Stimulated activated CD8-positive, alpha-beta memory T cell treated with anti-CD3 and anti-CD28 coated beads, Interleukin-4, amount 100 ng/mL, for 1 hour (primary cell): ENCODE results near the gene RPGR.

ENCODE experiments used
- DNase-seq, 2 donors: peaks; one replicate each; pipeline ENCODE4 v3.0.0-alpha.2; 2020; ENCODE audit warnings: low read depth in 2 of 2, low spot score in 1 of 2

Gene RPGR

DNA sequence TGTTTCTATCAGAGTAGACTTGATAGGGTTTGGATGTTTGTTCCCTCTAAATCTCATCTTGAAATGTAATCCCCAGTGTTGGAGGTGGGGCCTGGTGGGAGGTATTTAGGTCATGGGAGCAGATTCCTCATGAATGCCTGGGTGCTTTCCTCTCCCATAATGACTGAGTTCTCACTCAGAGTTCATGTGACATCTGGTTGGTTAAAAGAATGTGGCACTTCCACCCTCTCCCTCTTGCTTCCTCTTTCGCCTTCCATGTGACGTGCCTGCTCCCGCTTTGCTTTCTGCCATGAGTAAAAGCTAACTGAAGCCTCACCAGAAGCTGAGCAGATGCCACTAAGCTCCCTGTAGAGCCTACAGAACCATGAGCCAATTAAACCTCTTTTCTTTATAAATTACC, 59.3 kb downstream of the RPGR start:
- no peak for DNase-seq

- DNase-seq = no peak
These were observed 64.3 kb downstream of the RPGR start for GRCh38 chrX:38262715-38263620.

GRCh38 chrX:38260231-38260630, 67.1 kb downstream of the RPGR start:
- DNase-seq = no peak

- no peak for DNase-seq
These were observed 71.3 kb downstream of the RPGR start for GRCh38 chrX:38256019-38256418.

DNA sequence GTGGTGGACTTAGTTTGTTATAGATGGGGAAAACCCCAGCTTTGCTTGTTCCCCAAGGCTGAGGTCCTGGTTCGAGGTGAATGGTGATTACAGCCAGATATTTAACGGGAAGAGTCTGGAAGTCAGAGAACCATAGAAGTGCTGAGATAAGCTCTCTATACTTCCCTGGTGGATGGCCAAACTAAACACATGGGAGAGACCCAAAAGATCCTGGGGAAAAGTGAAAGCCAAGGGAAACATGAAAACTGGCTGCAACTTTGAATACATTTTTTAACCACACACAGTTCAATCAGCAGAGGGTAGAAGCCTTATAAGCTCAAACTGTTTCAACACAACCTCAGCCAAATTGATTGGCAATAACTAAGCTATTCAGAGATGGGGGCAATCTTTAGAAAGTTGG, 77.3 kb downstream of the RPGR start:
- DNase-seq = no peak

- DNase-seq = no peak
These were observed 80.3 kb downstream of the RPGR start for GRCh38 chrX:38247051-38247450.

- DNase-seq = no peak
These were observed 86.8 kb downstream of the RPGR start for GRCh38 chrX:38240541-38240940.

- no peak for DNase-seq
These were observed 90.3 kb downstream of the RPGR start for GRCh38 chrX:38236901-38237615.

DNA sequence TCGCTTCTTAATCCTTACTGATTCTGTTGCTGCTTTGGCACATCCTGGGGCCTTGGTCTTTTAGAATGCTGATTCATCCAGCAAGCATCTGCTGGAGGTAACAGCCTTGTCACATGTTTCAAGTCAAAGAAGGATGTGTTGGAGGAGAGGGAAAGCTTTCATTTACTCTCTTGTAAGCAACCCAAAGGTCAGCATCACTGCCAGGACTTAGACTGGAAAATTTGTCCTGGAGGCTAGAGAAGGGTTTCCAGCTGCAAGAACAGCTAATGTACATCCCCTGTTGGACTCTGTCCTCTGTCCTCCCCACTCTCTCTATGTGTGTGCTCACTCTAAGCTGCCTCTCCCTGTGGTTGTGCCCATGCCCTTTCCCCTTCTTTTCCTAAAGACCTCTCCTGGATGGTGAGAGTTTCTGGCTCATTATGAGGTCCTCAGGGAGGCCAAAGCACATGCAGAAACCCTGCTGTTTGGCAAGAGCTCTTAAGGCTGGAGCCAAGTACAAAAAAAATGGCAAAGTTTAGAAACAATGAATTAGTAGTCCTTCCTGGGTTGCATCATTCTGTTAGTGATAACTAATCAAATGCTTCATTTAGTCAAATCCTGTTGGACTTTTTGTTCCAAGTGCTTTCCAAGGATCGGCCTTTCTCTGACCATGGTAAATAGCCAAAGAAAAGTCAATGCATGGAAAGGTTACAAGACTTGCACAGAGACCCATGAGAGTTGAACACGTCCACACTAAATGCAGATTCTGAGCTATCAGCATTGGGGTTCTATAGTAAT, 93.2 kb downstream of the RPGR start:
- no peak for DNase-seq

- DNase-seq = no peak
These were observed 95.1 kb downstream of the RPGR start for GRCh38 chrX:38232079-38232686.

- DNase-seq = no peak
These were observed 102.2 kb downstream of the RPGR start for GRCh38 chrX:38225093-38225492.

GRCh38 chrX:38224160-38224559, 103.1 kb downstream of the RPGR start:
- no peak for DNase-seq

GRCh38 chrX:38221391-38221929, 105.8 kb downstream of the RPGR start:
- DNase-seq = no peak

- DNase-seq = no peak
These were observed 106.6 kb downstream of the RPGR start, which contains the start of gene SRPX for GRCh38 chrX:38220415-38221390. TSS of gene SRPX (minus strand) at chrX:38220871. CDS start at chrX:38220792, 79 bp downstream.

DNA sequence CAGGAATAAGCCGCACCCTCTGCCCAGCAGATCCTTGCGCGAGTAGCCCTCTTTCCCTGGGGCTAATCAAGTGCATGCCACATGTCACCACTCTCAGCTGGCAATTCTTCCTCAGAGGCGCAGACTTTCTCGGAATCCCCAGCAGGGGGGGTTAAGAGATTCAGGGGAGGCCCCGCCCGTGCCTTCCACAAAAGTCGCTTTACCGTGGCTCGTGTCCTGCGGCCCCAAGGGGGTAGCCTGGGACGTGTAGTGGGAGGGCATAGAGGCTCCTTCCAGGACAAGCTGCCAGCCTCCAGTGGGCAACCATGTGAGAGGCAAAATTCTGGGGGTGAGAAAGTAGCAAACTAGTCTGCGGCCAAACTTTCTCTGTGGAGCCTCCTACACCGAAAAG, 107.3 kb downstream of the RPGR start:
- DNase-seq = no peak
